ENCODE data around the gene MYRIP.
A peak's percentile ranks its signal among the peaks of the same experiment; 100 is the strongest.

Gene MYRIP

GRCh38 chr3:40179016-40179415 lies 369.6 kb downstream of the MYRIP start:
- H3K4me3 ChIP-seq (ENCODE audit: control insufficient read depth, low read depth, low read length), result no peak overlapping the region
- peak; percentile 75 for TF ChIP-seq CTCF (IDR thresholded peaks at IDR 0.05; ENCODE audit: control insufficient read depth, insufficient read depth, low read depth, low read length, missing control alignments)
- peak; percentile 33 for DNase-seq (ENCODE audit: low read depth)

- no peak for DNase-seq (ENCODE audit: low read depth)
- TF ChIP-seq CTCF (IDR thresholded peaks at IDR 0.05; ENCODE audit: control insufficient read depth, insufficient read depth, low read depth, low read length, missing control alignments), result no peak
- H3K4me3 ChIP-seq (ENCODE audit: control insufficient read depth, low read depth, low read length), result no peak overlapping the region
Observed at GRCh38 chr3:40181182-40181581, 371.8 kb downstream of the MYRIP start.

- no peak for DNase-seq (ENCODE audit: low read depth)
Observed at GRCh38 chr3:40185029-40185695, 375.8 kb downstream of the MYRIP start.

GRCh38 chr3:40186508-40186907 lies 377.1 kb downstream of the MYRIP start:
- H3K4me3 ChIP-seq (ENCODE audit: control insufficient read depth, low read depth, low read length), result no peak overlapping the region
- DNase-seq (ENCODE audit: low read depth), result no peak
- TF ChIP-seq CTCF (IDR thresholded peaks at IDR 0.05; ENCODE audit: control insufficient read depth, insufficient read depth, low read depth, low read length, missing control alignments), result no peak

More at GRCh38 chr3:40185029-40185695, 375.8 kb downstream of the MYRIP start:
- no peak for TF ChIP-seq CTCF (IDR thresholded peaks at IDR 0.05; ENCODE audit: control insufficient read depth, insufficient read depth, low read depth, low read length, missing control alignments)
- no peak overlapping the region for H3K4me3 ChIP-seq (ENCODE audit: control insufficient read depth, low read depth, low read length)

- no peak for DNase-seq (ENCODE audit: low read depth)
- TF ChIP-seq CTCF (IDR thresholded peaks at IDR 0.05; ENCODE audit: control insufficient read depth, insufficient read depth, low read depth, low read length, missing control alignments), result no peak
- no peak overlapping the region for H3K4me3 ChIP-seq (ENCODE audit: control insufficient read depth, low read depth, low read length)
Observed at GRCh38 chr3:40187945-40188344, 378.5 kb downstream of the MYRIP start.

GRCh38 chr3:40189118-40189517 lies 379.7 kb downstream of the MYRIP start:
- DNase-seq (ENCODE audit: low read depth), result no peak
- no peak for TF ChIP-seq CTCF (IDR thresholded peaks at IDR 0.05; ENCODE audit: control insufficient read depth, insufficient read depth, low read depth, low read length, missing control alignments)
- H3K4me3 ChIP-seq (ENCODE audit: control insufficient read depth, low read depth, low read length), result no peak overlapping the region

Data from AG09309 (cell line).